Activated naive CD8-positive, alpha-beta T cell treated with anti-CD3 and anti-CD28 coated beads, Interleukin-2, amount 50 U/mL, for 24 hours (primary cell): ENCODE results near the gene SHF.
A peak's percentile ranks its signal among the peaks of the same experiment; 100 is the strongest.

ENCODE experiments used
- ATAC-seq: fragments of 150-1000 bp; cut with Tn5 transposase; one replicate; pipeline ENCODE4 v1.10.0; 2021
- DNase-seq: peaks from one replicate; pipeline ENCODE4 v3.0.0; 2021
- H3K27ac Mint-ChIP-seq: one replicate; pipeline ENCODE4 v1.8.0; 2021; ENCODE audit warnings: mild to moderate bottlenecking, mixed read lengths
- H3K27me3 Mint-ChIP-seq: one replicate; pipeline ENCODE4 v1.8.0; 2021; ENCODE audit warnings: mixed read lengths
- H3K36me3 Mint-ChIP-seq: one replicate; pipeline ENCODE4 v1.8.0; 2021; ENCODE audit warnings: low read depth, mixed read lengths
- H3K4me1 Mint-ChIP-seq: one replicate; pipeline ENCODE4 v1.8.0; 2021; ENCODE audit warnings: mixed read lengths
- H3K4me3 Mint-ChIP-seq: one replicate; pipeline ENCODE4 v1.8.0; 2021; ENCODE audit warnings: mild to moderate bottlenecking, moderate library complexity, mixed read lengths
- H3K9me3 Mint-ChIP-seq: one replicate; pipeline ENCODE4 v1.8.0; 2021; ENCODE audit warnings: mixed read lengths

Gene SHF

GRCh38 chr15:45168751-45169551 is 18.8 kb downstream of the SHF start:
- Mint-ChIP-seq H3K27ac (no peak overlapping the region), H3K36me3 (no peaks in the 10 kb centered on the region), H3K4me1 (peaks cover 12% of the 10 kb centered on the region), H3K4me3 (no peak overlapping the region), H3K27me3 (no peaks in the 10 kb centered on the region), H3K9me3 (no peaks in the 10 kb centered on the region)
- DNase-seq: no peak
- no peak for ATAC-seq

- Mint-ChIP-seq H3K36me3 (no peaks in the 10 kb centered on the region), H3K4me3 (no peak overlapping the region), H3K4me1 (peaks cover 12% of the 10 kb centered on the region), H3K27ac (peak overlapping the region; percentile 54), H3K27me3 (no peaks in the 10 kb centered on the region), H3K9me3 (no peaks in the 10 kb centered on the region)
- no peak for ATAC-seq
- no peak for DNase-seq
Observed at GRCh38 chr15:45168286-45168685, 19.5 kb downstream of the SHF start.

- H3K27me3 Mint-ChIP-seq: no peaks in the 10 kb centered on the region
- H3K36me3 Mint-ChIP-seq: no peaks in the 10 kb centered on the region
- peaks cover 14% of the 10 kb centered on the region for H3K4me1 Mint-ChIP-seq
- H3K9me3 Mint-ChIP-seq: no peaks in the 10 kb centered on the region
- peak overlapping the region; percentile 66 for H3K4me3 Mint-ChIP-seq
- DNase-seq (no peak), ATAC-seq (no peak)
- H3K27ac Mint-ChIP-seq: peak overlapping the region; percentile 54
Observed at GRCh38 chr15:45167631-45168205, 20.0 kb downstream of the SHF start.

GRCh38 chr15:45166834-45167630 is 20.7 kb downstream of the SHF start:
- peak; percentile 95 for ATAC-seq
- H3K9me3 Mint-ChIP-seq: no peaks in the 10 kb centered on the region
- peak overlapping the region; percentile 52 for H3K27ac Mint-ChIP-seq
- H3K27me3 Mint-ChIP-seq: no peaks in the 10 kb centered on the region
- H3K4me1 Mint-ChIP-seq: peaks cover 14% of the 10 kb centered on the region
- H3K4me3 Mint-ChIP-seq: peak overlapping the region; percentile 66
- peak; percentile 88 for DNase-seq
- no peaks in the 10 kb centered on the region for H3K36me3 Mint-ChIP-seq

GRCh38 chr15:45165536-45165935 is 22.2 kb downstream of the SHF start:
- Mint-ChIP-seq H3K9me3 (no peaks in the 10 kb centered on the region), H3K27me3 (no peaks in the 10 kb centered on the region), H3K4me3 (peak overlapping the region; percentile 72), H3K36me3 (no peaks in the 10 kb centered on the region), H3K27ac (peak overlapping the region; percentile 49), H3K4me1 (peaks cover 14% of the 10 kb centered on the region)
- DNase-seq (no peak), ATAC-seq (no peak)

GRCh38 chr15:45164914-45165313 is 22.9 kb downstream of the SHF start:
- no peaks in the 10 kb centered on the region for H3K9me3 Mint-ChIP-seq
- no peaks in the 10 kb centered on the region for H3K27me3 Mint-ChIP-seq
- peaks cover 14% of the 10 kb centered on the region for H3K4me1 Mint-ChIP-seq
- DNase-seq (no peak), ATAC-seq (no peak)
- no peak overlapping the region for H3K27ac Mint-ChIP-seq
- H3K4me3 Mint-ChIP-seq: no peak overlapping the region
- no peaks in the 10 kb centered on the region for H3K36me3 Mint-ChIP-seq

- Mint-ChIP-seq H3K27me3 (no peaks in the 10 kb centered on the region), H3K27ac (no peak overlapping the region), H3K4me1 (peaks cover 14% of the 10 kb centered on the region), H3K4me3 (no peak overlapping the region), H3K36me3 (no peaks in the 10 kb centered on the region), H3K9me3 (no peaks in the 10 kb centered on the region)
- no peak for ATAC-seq
- no peak for DNase-seq
Observed at GRCh38 chr15:45163508-45163856, 24.3 kb downstream of the SHF start.

GRCh38 chr15:45162771-45163507 is 24.8 kb downstream of the SHF start:
- Mint-ChIP-seq H3K4me1 (peaks cover 14% of the 10 kb centered on the region), H3K4me3 (no peak overlapping the region), H3K27me3 (no peaks in the 10 kb centered on the region), H3K9me3 (no peaks in the 10 kb centered on the region), H3K27ac (no peak overlapping the region), H3K36me3 (no peaks in the 10 kb centered on the region)
- peak; percentile 69 for DNase-seq
- ATAC-seq: peak; percentile 34

- ATAC-seq (no peak), DNase-seq (no peak)
- peaks cover 14% of the 10 kb centered on the region for H3K4me1 Mint-ChIP-seq
- no peaks in the 10 kb centered on the region for H3K36me3 Mint-ChIP-seq
- no peaks in the 10 kb centered on the region for H3K27me3 Mint-ChIP-seq
- no peak overlapping the region for H3K4me3 Mint-ChIP-seq
- no peaks in the 10 kb centered on the region for H3K9me3 Mint-ChIP-seq
- H3K27ac Mint-ChIP-seq: no peak overlapping the region
Observed at GRCh38 chr15:45161666-45162065, 26.1 kb downstream of the SHF start.

GRCh38 chr15:45157974-45158373 is 29.8 kb downstream of the SHF start:
- Mint-ChIP-seq H3K4me1 (peaks cover 1% of the 10 kb centered on the region), H3K27me3 (no peaks in the 10 kb centered on the region), H3K27ac (no peak overlapping the region), H3K4me3 (no peak overlapping the region), H3K9me3 (no peaks in the 10 kb centered on the region), H3K36me3 (no peaks in the 10 kb centered on the region)
- ATAC-seq (no peak), DNase-seq (no peak)

- peaks cover 2% of the 10 kb centered on the region for H3K36me3 Mint-ChIP-seq
- no peak overlapping the region for H3K4me3 Mint-ChIP-seq
- peak overlapping the region; percentile 10 for H3K27ac Mint-ChIP-seq
- H3K4me1 Mint-ChIP-seq: no peaks in the 10 kb centered on the region
- H3K9me3 Mint-ChIP-seq: no peaks in the 10 kb centered on the region
- no peak for DNase-seq
- no peak for ATAC-seq
- H3K27me3 Mint-ChIP-seq: no peaks in the 10 kb centered on the region
Observed at GRCh38 chr15:45156744-45157455, 30.9 kb downstream of the SHF start.

- no peaks in the 10 kb centered on the region for H3K4me1 Mint-ChIP-seq
- no peak overlapping the region for H3K4me3 Mint-ChIP-seq
- peaks cover 2% of the 10 kb centered on the region for H3K36me3 Mint-ChIP-seq
- no peaks in the 10 kb centered on the region for H3K9me3 Mint-ChIP-seq
- DNase-seq (no peak), ATAC-seq (no peak)
- H3K27me3 Mint-ChIP-seq: no peaks in the 10 kb centered on the region
- H3K27ac Mint-ChIP-seq: no peak overlapping the region
Observed at GRCh38 chr15:45155739-45156138, 32.0 kb downstream of the SHF start.

- no peaks in the 10 kb centered on the region for H3K4me1 Mint-ChIP-seq
- H3K27ac Mint-ChIP-seq: no peak overlapping the region
- ATAC-seq: no peak
Observed at GRCh38 chr15:45151998-45152828, 35.6 kb downstream of the SHF start.

More at GRCh38 chr15:45151998-45152828, 35.6 kb downstream of the SHF start:
- Mint-ChIP-seq H3K27me3 (no peaks in the 10 kb centered on the region), H3K36me3 (peaks cover 2% of the 10 kb centered on the region), H3K4me3 (no peak overlapping the region), H3K9me3 (no peaks in the 10 kb centered on the region)
- no peak for DNase-seq
